T-helper 1 cell treated with Interleukin-12 subunit alpha and Interleukin-12 subunit beta and Interleukin-4 antibody, amounts not matched to agents 30 ng/mL and 1 ng/mL, for 36 hours (primary cell): ENCODE data around the gene GTF3A. TPM values are rescaled to one million over a fixed set of nuclear protein-coding genes. Genes with fewer than 3 reads are reported as not detected.

Experiments
- intact Hi-C: fragments of 100-400 bp; cut with micrococcal nuclease; formaldehyde crosslinking; loops from one replicate; pipeline ENCODE4 v1.15.1; 2024
- total RNA-seq: library from RNA; stranded (reverse); gene quantifications from 2 replicates; pipeline ENCODE4 v1.2.3, GENCODE V29; 2022

The GTF3A gene
- total RNA-seq, 1 donor from 2014 or later: 198 TPM

- intact Hi-C loops: loop anchor here (10.0 kb wide), 1 partner anchor 130 kb away; no protein-coding TSS in a partner anchor
Measured at GRCh38 chr13:27404680-27405079, 19.7 kb upstream of the GTF3A start.

- intact Hi-C loops: loop anchor here (1.0 to 10.0 kb wide), 5 partner anchors 21 to 421 kb away; partner anchors contain the start of gene MTIF3
Measured at GRCh38 chr13:27405546-27406134, 18.8 kb upstream of the GTF3A start.

- intact Hi-C loops: loop anchor here (1.0 to 10.0 kb wide), 5 partner anchors 20 to 420 kb away; partner anchors contain the start of gene MTIF3
Measured at GRCh38 chr13:27406178-27406939, 18.1 kb upstream of the GTF3A start.

GRCh38 chr13:27408074-27408473, 16.3 kb upstream of the GTF3A start:
- intact Hi-C loops: loop anchor here (10.0 kb wide), 1 partner anchor 127 kb away; no protein-coding TSS in a partner anchor

DNA sequence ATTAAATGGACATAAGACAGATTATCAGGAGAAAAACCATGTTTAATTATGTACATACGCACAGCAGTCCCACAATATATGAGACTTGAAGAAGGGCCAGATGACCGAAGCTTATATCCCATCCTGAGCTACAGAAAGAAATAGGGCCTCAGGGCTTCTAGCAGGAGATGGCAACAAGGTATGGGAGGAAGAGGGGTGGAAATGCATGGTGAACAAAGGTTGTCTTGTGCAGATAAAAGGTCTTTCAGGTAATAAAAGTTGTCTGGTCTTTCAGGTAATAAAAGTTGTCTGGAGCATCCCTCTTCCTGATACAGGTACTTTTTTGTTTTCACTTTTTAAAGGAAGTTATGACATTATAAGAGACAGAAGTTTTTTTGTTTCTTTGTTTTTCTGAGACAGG, 15.4 kb upstream of the GTF3A start:
- intact Hi-C loops: loop anchor here (10.0 kb wide), 1 partner anchor 126 kb away; no protein-coding TSS in a partner anchor

- intact Hi-C loops: no loop called here
Measured at GRCh38 chr13:27411341-27411740, 13.1 kb upstream of the GTF3A start.

- intact Hi-C loops: no loop called here
Measured at GRCh38 chr13:27415116-27415515, 9.3 kb upstream of the GTF3A start.

DNA sequence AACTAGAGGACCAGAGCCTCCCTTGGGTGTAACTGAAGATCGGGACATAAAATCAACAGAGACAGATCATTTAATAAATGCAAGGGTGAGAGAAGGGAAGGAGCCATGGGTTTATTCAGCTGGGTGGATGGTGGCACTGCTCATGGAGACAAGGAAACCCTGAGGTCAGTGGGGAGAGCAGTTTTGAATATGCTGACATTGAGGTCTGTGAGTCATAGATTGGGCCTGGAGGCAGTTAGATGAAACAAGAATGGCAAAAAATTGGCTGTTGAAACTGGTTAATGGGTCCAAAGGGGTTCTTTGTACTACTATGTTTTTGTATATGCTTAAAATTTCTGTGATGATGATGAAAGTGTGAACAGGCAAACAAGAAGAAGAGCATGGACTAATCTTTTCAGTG, 5.1 kb upstream of the GTF3A start:
- intact Hi-C loops: no loop called here

GRCh38 chr13:27421101-27421871, 3.1 kb upstream of the GTF3A start:
- intact Hi-C loops: loop anchor here (10.0 kb wide), 1 partner anchor 1166 kb away; the partner anchor contains the start of gene CDK8

DNA sequence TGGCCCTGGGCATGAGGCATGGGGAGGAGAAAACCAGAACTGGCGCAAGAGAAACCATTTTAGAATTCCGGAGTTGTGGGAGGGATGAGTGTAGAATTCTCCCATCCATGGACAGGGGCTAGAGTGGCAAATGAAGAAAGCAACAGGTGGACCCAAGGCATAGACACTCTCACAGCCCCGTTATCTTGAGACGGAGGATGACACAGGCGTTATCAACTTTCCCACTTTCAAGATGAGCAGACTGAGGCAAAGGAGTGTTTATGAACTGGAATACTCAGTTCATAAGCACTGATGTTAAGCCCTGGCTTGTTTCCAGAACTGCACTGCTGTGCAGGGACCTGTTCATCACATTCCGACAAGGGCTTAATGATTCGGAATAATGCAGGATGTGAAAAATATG, 1.1 kb upstream of the GTF3A start:
- intact Hi-C loops: loop anchor here (10.0 kb wide), 1 partner anchor 1169 kb away; the partner anchor contains the start of gene CDK8

DNA sequence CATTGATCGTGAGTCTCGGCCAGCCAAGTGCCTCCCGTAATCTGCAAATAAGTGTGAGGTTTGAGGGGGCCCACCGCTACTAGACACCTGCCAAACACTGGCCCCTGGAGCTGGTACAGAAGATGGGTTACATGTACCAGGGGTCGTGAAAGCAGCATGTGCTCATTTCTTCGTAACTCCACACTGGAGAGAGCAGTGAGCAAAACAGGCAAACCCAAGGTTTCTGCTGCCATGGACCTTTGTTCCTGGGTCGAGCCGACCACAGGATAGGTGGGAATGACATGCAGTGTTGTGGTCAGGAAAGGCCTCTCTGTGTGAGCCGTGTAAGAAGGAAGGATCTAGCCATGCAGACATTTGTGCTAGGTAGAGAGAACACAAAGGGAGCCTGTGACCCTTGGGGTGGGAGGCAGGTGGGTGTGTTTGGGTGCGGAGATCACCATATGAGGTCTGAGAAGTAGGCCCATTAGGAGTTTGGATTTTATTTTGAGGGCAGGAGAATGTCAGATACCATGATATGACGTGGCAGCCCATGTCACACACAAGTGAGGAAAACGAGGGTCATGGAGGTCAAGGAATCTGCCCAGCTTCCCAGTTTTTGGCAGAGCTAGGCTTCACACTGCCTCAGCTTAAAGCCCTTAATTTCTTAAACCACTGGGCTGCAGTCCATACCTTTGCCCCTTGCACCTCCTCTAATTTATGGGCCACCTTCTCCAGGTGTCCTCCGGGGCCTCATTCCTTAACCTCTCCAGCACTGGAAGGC, 919 bp downstream of the GTF3A start:
- intact Hi-C loops: loop anchor here (10.0 kb wide), 1 partner anchor 1171 kb away; the partner anchor contains the start of gene CDK8

DNA sequence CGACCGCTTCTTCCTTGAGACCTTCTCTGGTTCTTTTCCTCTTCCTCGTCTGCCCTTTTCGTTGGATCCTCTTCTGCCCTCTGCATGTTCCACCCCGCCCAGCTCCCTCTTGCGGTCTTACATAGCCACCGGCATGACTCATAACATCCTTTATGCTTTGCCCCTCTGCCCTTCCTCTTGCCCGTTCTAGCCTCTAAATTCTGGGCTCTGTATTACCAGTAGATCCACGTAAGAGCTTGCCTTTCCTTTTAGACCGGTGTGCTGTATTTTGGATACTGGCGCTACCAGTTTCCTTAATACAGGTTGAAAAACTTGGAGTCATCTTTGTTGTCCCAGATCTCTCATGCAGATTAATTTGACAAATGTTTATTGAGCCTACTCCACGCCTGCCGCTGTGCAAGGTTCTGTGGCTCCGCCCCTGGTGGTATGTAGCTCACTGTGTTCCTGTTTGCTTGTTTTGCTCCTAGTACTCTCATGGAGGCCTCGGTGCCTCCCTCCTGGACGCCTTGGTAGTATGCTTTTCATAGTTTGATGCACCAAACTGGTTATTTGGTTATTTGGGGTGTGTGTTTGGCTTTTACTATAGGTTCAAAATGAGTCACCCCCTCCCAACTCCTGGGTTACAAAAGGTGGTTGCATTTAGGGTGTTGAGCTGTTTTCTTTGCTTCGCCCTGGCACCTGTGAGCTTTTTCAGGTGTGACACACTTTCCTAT, 1.7 kb downstream of the GTF3A start:
- intact Hi-C loops: loop anchor here (1.0 to 10.0 kb wide), 12 partner anchors 20 to 1233 kb away; partner anchors contain the start of genes CDK8, LNX2, MTIF3 and PAN3

GRCh38 chr13:27427641-27428040, 3.2 kb downstream of the GTF3A start:
- intact Hi-C loops: loop anchor here (1.0 to 10.0 kb wide), 6 partner anchors 47 to 1231 kb away; partner anchors contain the start of genes CDK8 and POMP

GRCh38 chr13:27428160-27428559, 3.7 kb downstream of the GTF3A start:
- intact Hi-C loops: loop anchor here (10.0 kb wide), 1 partner anchor 1173 kb away; the partner anchor contains the start of gene CDK8

DNA sequence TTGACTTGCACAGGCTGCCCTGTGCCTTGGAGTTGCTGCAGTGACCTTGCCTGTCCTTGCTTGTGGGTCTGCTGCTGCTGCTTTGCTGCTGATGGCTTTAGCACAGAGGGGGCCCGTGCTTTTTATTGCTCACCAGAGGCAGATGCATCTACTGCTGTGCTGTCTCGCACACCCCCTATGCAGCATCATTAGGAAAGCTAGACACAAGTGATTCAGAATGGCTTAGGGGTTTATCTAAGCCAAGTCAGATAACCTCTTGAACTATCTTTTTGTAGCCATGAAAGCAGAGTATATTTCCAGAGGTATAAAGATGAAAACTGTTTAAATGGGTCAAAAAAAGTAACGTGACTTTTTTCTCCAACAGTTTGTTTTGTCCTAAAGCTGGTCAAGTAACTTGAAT, 7.8 kb downstream of the GTF3A start:
- intact Hi-C loops: no loop called here

DNA sequence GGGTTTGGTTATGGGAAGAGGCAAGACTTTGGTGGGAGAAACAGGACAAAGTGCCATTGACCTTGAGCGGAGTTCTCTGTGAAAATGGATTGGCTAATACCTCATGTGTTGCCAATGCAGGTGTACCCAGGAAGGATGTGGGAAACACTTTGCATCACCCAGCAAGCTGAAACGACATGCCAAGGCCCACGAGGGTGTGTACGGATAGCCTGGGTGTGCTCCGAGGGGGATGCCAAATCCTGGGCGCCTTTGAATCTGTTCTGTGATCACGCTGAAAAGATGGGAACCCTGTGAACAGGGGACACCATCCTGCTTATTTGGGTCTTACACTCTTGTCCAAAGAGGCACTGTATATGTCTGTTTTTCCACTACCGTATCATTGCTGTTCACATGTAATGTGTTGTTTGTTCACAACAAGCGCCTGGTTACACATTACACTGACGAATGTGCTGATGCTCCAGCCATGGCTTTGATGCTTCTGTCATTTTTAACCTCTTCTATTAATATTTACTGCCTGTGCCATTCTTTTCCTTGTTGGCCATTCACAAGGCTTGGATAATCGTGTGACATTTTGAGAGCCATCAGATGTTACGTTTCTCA, 8.3 kb downstream of the GTF3A start:
- intact Hi-C loops: no loop called here

- intact Hi-C loops: no loop called here
Measured at GRCh38 chr13:27437126-27437525, 12.7 kb downstream of the GTF3A start.

- intact Hi-C loops: no loop called here
Measured at GRCh38 chr13:27440408-27440807, 16.0 kb downstream of the GTF3A start.

DNA sequence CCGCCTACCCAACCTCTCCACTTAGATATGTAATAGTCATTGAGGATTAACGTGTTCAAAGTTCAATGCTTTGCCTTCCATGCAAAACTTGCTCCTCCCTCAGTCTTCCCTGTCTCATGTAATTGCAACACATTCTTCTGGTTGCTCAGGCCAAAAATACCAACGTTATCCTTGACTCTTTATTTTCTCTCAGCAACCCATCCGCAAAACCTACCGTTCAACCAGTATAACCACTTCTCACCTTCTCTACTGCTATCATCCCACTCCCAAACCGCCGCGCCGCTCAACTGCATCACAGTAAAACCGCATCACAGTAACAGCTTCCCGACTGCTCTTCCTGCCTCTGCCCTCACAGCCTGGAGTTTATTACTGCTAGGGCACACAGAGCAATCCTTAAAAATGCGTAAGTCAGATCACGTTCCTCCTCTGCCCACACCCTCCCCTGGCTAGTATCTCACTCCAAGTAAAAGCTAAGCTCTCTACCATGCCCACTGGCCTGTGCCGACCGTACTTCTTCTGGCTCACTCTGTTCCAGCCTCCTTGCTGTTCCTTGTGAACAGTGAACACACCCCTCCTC, 17.7 kb downstream of the GTF3A start:
- intact Hi-C loops: no loop called here
